Fibroblast of the aortic adventitia (primary cell): ENCODE results near the gene ADD1. TPM values are rescaled to one million over a fixed set of nuclear protein-coding genes. Genes with fewer than 3 reads are reported as not detected.
"Not testable (repeated sequence)": the region's sequence is repeated elsewhere in the genome, so short reads cannot be mapped to it uniquely, and the experiment has no call there.

Experiments used
- DNase-seq: peaks from one replicate; pipeline ENCODE4 v3.0.0-alpha.2; 2010; ENCODE audit warnings: low read depth
- H3K4me3 ChIP-seq: 2 replicates; pipeline ENCODE4 v1.5.1; 2011; ENCODE audit warnings: low read depth, mild to moderate bottlenecking, control low read depth, low read length, moderate library complexity
- total RNA-seq: library from RNA; depleted of rRNA; stranded (reverse); fragments of >200 nt; gene quantifications from 2 replicates; pipeline ENCODE4 v1.2.3, GENCODE V29; 2012; ENCODE audit warnings: low replicate concordance
- TF ChIP-seq, protein P1 (sequence below): IDR thresholded peaks from 2 replicates; pipeline ENCODE4 v1.5.1; 2011; ENCODE audit warnings: mild to moderate bottlenecking, low read length, control low read depth, inconsistent platforms; ENCODE audit not compliant: insufficient read depth

The ADD1 gene
- total RNA-seq, 1 donor, result 168 TPM

- no peak overlapping the region for H3K4me3 ChIP-seq
- DNase-seq, result peak; percentile 13
- TF ChIP-seq, protein P1, sequence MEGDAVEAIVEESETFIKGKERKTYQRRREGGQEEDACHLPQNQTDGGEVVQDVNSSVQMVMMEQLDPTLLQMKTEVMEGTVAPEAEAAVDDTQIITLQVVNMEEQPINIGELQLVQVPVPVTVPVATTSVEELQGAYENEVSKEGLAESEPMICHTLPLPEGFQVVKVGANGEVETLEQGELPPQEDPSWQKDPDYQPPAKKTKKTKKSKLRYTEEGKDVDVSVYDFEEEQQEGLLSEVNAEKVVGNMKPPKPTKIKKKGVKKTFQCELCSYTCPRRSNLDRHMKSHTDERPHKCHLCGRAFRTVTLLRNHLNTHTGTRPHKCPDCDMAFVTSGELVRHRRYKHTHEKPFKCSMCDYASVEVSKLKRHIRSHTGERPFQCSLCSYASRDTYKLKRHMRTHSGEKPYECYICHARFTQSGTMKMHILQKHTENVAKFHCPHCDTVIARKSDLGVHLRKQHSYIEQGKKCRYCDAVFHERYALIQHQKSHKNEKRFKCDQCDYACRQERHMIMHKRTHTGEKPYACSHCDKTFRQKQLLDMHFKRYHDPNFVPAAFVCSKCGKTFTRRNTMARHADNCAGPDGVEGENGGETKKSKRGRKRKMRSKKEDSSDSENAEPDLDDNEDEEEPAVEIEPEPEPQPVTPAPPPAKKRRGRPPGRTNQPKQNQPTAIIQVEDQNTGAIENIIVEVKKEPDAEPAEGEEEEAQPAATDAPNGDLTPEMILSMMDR, result peak; percentile 38
These were observed 105.5 kb downstream of the ADD1 start for GRCh38 chr4:2948895-2949781.

GRCh38 chr4:2949782-2950125, 106.1 kb downstream of the ADD1 start:
- H3K4me3 ChIP-seq, result no peak overlapping the region
- TF ChIP-seq, protein P1, result no peak
- no peak for DNase-seq

- TF ChIP-seq, protein P1, result no peak
These were observed 106.8 kb downstream of the ADD1 start for GRCh38 chr4:2950221-2950989.

GRCh38 chr4:2953496-2953895, 109.9 kb downstream of the ADD1 start:
- TF ChIP-seq, protein P1, result no peak
- no peak overlapping the region for H3K4me3 ChIP-seq
- no peak for DNase-seq

More at GRCh38 chr4:2950221-2950989, 106.8 kb downstream of the ADD1 start:
- H3K4me3 ChIP-seq, result no peak overlapping the region
- no peak for DNase-seq

DNA sequence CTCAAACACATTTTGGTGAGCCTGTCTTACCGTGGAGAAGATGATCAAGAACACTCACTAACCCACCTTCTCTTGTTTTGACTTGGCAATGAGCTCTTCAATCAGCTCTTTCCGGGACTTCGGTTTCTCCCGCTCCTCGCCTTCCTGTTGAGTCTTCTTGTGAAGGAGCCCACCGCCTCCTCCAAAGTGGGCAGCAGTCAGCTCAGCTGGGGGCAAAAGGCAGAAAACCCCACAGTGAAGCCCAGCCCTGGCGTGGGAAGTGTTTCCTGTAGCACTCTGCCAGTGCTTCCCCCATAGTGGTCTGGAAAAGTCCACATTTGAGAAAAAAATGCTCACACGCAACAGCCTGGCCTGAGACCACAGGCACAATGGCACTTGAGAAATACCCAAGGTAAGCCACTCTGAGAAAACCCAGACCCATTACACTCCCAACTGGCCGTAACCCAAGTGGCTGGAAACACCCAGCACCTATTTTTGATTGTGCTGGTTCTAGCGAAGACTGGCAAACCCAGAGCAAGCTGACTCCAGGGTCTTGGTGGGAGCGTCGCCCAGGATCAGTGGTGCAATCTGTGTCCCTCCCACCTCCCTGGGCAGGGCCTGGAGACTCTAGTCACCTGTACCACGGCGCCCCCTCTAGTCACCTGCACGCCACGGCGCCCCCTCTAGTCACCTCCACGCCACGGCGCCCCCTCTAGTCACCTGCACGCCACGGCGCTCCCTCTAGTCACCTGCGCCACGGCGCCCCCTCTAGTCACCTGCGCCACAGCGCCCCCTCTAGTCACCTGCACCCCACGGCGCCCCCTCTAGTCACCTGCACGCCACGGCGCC, 110.9 kb downstream of the ADD1 start:
- DNase-seq, result no peak
- TF ChIP-seq, protein P1, result no peak
- H3K4me3 ChIP-seq, result no peak overlapping the region

DNA sequence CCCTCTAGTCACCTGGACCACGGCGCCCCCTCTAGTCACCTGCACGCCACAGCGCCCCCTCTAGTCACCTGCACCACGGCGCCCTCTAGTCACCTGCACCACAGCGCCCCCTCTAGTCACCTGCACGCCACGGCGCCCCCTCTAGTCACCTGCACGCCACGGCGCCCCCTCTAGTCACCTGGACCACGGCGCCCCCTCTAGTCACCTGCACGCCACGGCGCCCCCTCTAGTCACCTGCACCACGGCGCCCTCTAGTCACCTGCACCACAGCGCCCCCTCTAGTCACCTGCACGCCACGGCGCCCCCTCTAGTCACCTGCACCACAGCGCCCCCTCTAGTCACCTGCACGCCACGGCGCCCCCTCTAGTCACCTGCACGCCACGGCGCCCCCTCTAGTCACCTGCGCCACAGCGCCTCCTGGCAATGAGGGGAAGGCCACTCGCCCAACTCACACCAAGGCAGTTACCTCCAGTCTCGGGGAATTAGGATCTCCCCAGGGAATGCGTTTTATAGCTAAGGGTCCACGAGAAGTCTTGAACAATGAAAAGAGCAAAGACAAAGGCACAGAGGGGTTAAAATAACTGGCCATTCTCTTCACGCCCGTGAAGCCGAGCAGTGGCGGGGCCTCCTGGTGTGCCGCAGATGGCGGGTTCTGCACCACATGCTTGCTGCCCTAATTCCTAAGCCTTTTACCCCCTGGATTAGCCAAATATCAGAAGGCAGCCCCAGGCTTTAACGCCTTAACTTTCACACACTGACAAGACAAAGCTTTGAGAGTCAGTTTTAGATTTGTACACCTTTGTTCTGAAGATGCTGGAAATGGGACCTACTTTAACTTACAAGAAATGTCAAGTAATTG, 111.8 kb downstream of the ADD1 start:
- not testable (repeated sequence) for H3K4me3 ChIP-seq, DNase-seq
